MCF 10A (cell line): ENCODE measurements around the gene NMD3. TPM values are rescaled to one million over a fixed set of nuclear protein-coding genes. Genes with fewer than 3 reads are reported as not detected.
A peak's percentile ranks its signal among the peaks of the same experiment; 100 is the strongest.

Experiments
- Bru-seq: library from RNA; stranded (reverse); fragments of 400-500 nt; gene quantifications from one replicate; lab custom pipeline; 2021; lab: Mats Ljungman, UMichigan
- BruChase-seq, 2 experiments: library from RNA; stranded (reverse); fragments of 400-500 nt; gene quantifications; one replicate each; lab custom pipeline; 2021; lab: Mats Ljungman, UMichigan
- BruUV-seq: library from RNA; stranded (reverse); fragments of 400-500 nt; replicated peaks from 2 replicates; lab custom pipeline; 2021; lab: Mats Ljungman, UMichigan
- CTCF ChIA-PET: fragments of 300-600 bp; sonication (Branson Sonifier 250); formaldehyde crosslinking; extraction: SDS; loops from one replicate; lab custom pipeline; 2021; ENCODE audit warnings: antibody characterized with exemption, inconsistent platforms; lab: Yijun Ruan, JAX
- POLR2A ChIA-PET: fragments of 300-600, 350-650 bp; sonication (Branson Sonifier 250); formaldehyde crosslinking; extraction: SDS; loops from one replicate; lab custom pipeline; 2020; ENCODE audit warnings: antibody characterized with exemption, inconsistent platforms; lab: Yijun Ruan, JAX
- DNase-seq: peaks from one replicate; pipeline ENCODE4 v3.0.0-alpha.2; 2018; ENCODE audit not compliant: unreplicated experiment
- H3K27ac Mint-ChIP-seq: one replicate; pipeline ENCODE4 v1.8.0; 2022; ENCODE audit warnings: mild to moderate bottlenecking, low read depth, mixed read lengths; ENCODE audit not compliant: unreplicated experiment
- H3K27me3 Mint-ChIP-seq: one replicate; pipeline ENCODE4 v1.8.0; 2022; ENCODE audit warnings: mixed read lengths; ENCODE audit not compliant: insufficient read depth, unreplicated experiment
- H3K36me3 Mint-ChIP-seq: one replicate; pipeline ENCODE4 v1.8.0; 2022; ENCODE audit warnings: mild to moderate bottlenecking, moderate library complexity, mixed read lengths; ENCODE audit not compliant: insufficient read depth, unreplicated experiment
- H3K4me1 Mint-ChIP-seq: one replicate; pipeline ENCODE4 v1.8.0; 2022; ENCODE audit warnings: mixed read lengths; ENCODE audit not compliant: insufficient read depth, unreplicated experiment
- H3K4me3 Mint-ChIP-seq: one replicate; pipeline ENCODE4 v1.8.0; 2022; ENCODE audit warnings: mild to moderate bottlenecking, moderate library complexity, mixed read lengths; ENCODE audit not compliant: unreplicated experiment
- H3K9me3 Mint-ChIP-seq: one replicate; pipeline ENCODE4 v1.8.0; 2022; ENCODE audit warnings: mixed read lengths; ENCODE audit not compliant: unreplicated experiment
- intact Hi-C: fragments of 100-400 bp; cut with micrococcal nuclease; formaldehyde crosslinking; loops from 2 replicates; pipeline ENCODE4 v1.14.1; 2022
- long read RNA-seq: library from polyadenylated mRNA; stranded (forward); transcript quantifications from one replicate; pipeline ENCODE4 v2.0.0, GENCODE V29; 2022
- total RNA-seq: library from RNA; stranded (reverse); gene quantifications from 2 replicates; pipeline ENCODE4 v1.2.3, GENCODE V29; 2022
- TF ChIP-seq, protein P1 (sequence below): fragments of 200-600 bp; IDR thresholded peaks from one replicate; pipeline ENCODE4 v1.8.0; 2022; ENCODE audit warnings: antibody characterized with exemption, mild to moderate bottlenecking; ENCODE audit not compliant: unreplicated experiment

NMD3 gene
- total RNA-seq, result 84.6 and 89.6 TPM in 2 replicates
- percentile 92 among the genes with signal in this experiment for Bru-seq, nascent RNA
- BruChase-seq, experiment 1, labeled RNA remaining after a 6-hour chase, result percentile 93 among the genes with signal in this experiment
- percentile 92 among the genes with signal in this experiment for BruChase-seq, experiment 2, labeled RNA remaining after a 2-hour chase
- long read RNA-seq, transcript NMD3-201 (16 exons, 3,049 nt), result major isoform, 164 of 257 reads
- long read RNA-seq, partial matches to known transcripts, result 5 of 257 reads
- long read RNA-seq, other reads (novel, unspliced or antisense), result 85 of 257 reads

GRCh38 chr3:161220850-161221753 lies at the start of gene NMD3:
NMD3 (plus strand) TSS chr3:161221311; CDS start chr3:161222014, 703 bp downstream.
- no peaks in the 10 kb centered on the region for H3K9me3 Mint-ChIP-seq
- ChIA-PET CTCF (interaction anchor here (1.1 to 1.7 kb wide), 2 partner anchors 462 to 533 kb away, joined by 3 to 5 read pairs; no protein-coding TSS in a partner anchor), POLR2A (interaction anchor here (0.6 to 2.7 kb wide), 22 partner anchors 8 to 1494 kb away, joined by 3 to 16 read pairs (median 4); partner anchors contain the start of genes PPM1L and TRIM59)
- peak within 1 kb of the TSS; percentile 79 for H3K4me3 Mint-ChIP-seq
- no TSS peak for BruUV-seq
- intact Hi-C loops, result loop anchor here (2.0 to 5.0 kb wide), 4 partner anchors 46 to 274 kb away; no protein-coding TSS in a partner anchor
- TF ChIP-seq, protein P1, sequence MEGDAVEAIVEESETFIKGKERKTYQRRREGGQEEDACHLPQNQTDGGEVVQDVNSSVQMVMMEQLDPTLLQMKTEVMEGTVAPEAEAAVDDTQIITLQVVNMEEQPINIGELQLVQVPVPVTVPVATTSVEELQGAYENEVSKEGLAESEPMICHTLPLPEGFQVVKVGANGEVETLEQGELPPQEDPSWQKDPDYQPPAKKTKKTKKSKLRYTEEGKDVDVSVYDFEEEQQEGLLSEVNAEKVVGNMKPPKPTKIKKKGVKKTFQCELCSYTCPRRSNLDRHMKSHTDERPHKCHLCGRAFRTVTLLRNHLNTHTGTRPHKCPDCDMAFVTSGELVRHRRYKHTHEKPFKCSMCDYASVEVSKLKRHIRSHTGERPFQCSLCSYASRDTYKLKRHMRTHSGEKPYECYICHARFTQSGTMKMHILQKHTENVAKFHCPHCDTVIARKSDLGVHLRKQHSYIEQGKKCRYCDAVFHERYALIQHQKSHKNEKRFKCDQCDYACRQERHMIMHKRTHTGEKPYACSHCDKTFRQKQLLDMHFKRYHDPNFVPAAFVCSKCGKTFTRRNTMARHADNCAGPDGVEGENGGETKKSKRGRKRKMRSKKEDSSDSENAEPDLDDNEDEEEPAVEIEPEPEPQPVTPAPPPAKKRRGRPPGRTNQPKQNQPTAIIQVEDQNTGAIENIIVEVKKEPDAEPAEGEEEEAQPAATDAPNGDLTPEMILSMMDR, result no peak
- peaks cover 26% of the 10 kb centered on the region for H3K36me3 Mint-ChIP-seq
- H3K27me3 Mint-ChIP-seq, result no peaks in the 10 kb centered on the region
- DNase-seq, result peak; percentile 95
- H3K27ac Mint-ChIP-seq, result peak within 1 kb of the TSS; percentile 92
- H3K4me1 Mint-ChIP-seq, result peaks cover 6% of the 10 kb centered on the region

DNA sequence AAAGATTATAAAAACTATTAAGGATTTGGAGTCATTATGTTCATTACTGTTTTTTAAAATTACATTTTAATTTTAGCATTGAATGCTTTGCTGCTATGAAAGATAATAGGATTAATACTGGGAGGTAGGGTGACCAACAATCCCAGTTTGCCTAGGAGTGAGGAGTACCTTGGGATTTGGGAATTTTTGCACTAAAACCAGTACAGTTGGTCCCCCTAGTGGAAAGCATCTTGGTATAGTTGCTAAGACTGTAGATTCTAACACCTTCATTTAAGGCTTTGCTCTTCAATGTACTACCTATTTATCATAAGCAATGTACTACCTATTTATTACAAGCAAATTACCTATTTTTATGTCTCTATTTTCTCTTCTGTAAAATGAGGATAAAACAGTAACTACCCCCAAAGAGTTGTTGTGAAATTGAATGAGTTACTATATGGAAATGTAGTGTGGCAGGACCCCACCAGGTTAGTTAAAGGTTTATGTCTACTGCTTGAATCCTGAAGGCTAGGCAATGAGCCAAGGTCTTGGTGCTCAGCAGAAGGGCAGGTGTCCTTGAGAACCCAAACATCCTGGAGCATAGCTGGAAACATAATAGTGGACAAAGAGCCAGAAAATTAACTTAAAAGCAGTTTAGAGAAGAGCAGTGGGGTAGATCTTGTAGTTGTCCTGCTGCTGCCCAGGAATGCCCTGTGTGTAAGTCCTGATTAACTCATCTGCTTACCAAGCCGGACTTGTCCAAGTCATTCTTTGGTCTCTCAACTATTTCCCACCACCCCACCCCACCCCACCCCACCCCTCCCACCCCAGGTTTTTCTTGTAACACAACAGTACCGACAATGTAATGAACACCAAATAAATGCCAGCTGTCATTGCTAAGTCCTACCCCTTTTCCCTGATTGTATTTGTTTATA lies 49.2 kb upstream of the NMD3 start:
- H3K9me3 Mint-ChIP-seq, result peaks cover 5% of the 10 kb centered on the region
- no TSS peak for BruUV-seq
- TF ChIP-seq, protein P1, result peak; percentile 17
- H3K27me3 Mint-ChIP-seq, result no peaks in the 10 kb centered on the region
- intact Hi-C loops, result no loop called here
- ChIA-PET CTCF (interaction anchor here (0.6 to 1.0 kb wide), 4 partner anchors 73 to 230 kb away, joined by 3 read pairs; no protein-coding TSS in a partner anchor), POLR2A (no interaction called here)
- H3K4me3 Mint-ChIP-seq, result no peak overlapping the region
- DNase-seq, result peak; percentile 24
- H3K27ac Mint-ChIP-seq, result peak overlapping the region; percentile 51
- no peaks in the 10 kb centered on the region for H3K36me3 Mint-ChIP-seq
- H3K4me1 Mint-ChIP-seq, result no peaks in the 10 kb centered on the region

- BruUV-seq, result no TSS peak
- H3K9me3 Mint-ChIP-seq, result peaks cover 11% of the 10 kb centered on the region
- H3K4me3 Mint-ChIP-seq, result no peak overlapping the region
- H3K36me3 Mint-ChIP-seq, result no peaks in the 10 kb centered on the region
- TF ChIP-seq, protein P1, result no peak
- no peaks in the 10 kb centered on the region for H3K27me3 Mint-ChIP-seq
- no peaks in the 10 kb centered on the region for H3K4me1 Mint-ChIP-seq
- H3K27ac Mint-ChIP-seq, result no peak overlapping the region
- CTCF ChIA-PET, result interaction anchor here (0.6 kb wide), 1 partner anchor 467 kb away, joined by 3 read pairs; no protein-coding TSS in a partner anchor
- intact Hi-C loops, result no loop called here
- DNase-seq, result no peak
- POLR2A ChIA-PET, result no interaction called here
Measured at GRCh38 chr3:161175506-161175905, 45.6 kb upstream of the NMD3 start.
